Small intestine (tissue), 7 donors: Measurements from ENCODE around the gene NCKAP5. TPM values are rescaled to one million over a fixed set of nuclear protein-coding genes. Genes with fewer than 3 reads are reported as not detected.

ENCODE experiments used
- DNase-seq, 2 donors: peaks; one replicate each; pipeline versions ENCODE4 v3.0.0 to v3.0.0-alpha.2; 2013
- FAIRE-seq: peaks from 2 replicates; lab custom pipeline; 2012; peaks lifted over from hg19 to GRCh38; lab: Jason Lieb, UNC
- H3K27ac ChIP-seq, 3 donors: one replicate each; pipeline ENCODE4 v1.5.1; 2013; ENCODE audit warnings: low read length in 2 of 3, mild to moderate bottlenecking in 2 of 3, control low read depth in 1 of 3, inconsistent platforms in 1 of 3, low read depth in 1 of 3, moderate library complexity in 1 of 3
- H3K27me3 ChIP-seq, 3 donors: one replicate each; pipeline ENCODE4 v1.6.1; 2013; ENCODE audit warnings: low read length in 3 of 3, inconsistent platforms in 1 of 3; ENCODE audit not compliant: control insufficient read depth in 3 of 3, insufficient read depth in 3 of 3
- H3K36me3 ChIP-seq, 3 donors: one replicate each; pipeline ENCODE4 v1.6.1; 2013; ENCODE audit warnings: low read length in 3 of 3, inconsistent platforms in 1 of 3, low read depth in 1 of 3, mild to moderate bottlenecking in 1 of 3, moderate library complexity in 1 of 3; ENCODE audit not compliant: control insufficient read depth in 3 of 3, insufficient read depth in 2 of 3
- H3K4me1 ChIP-seq, 3 donors: one replicate each; pipeline ENCODE4 v1.6.1; 2013; ENCODE audit warnings: low read length in 2 of 3, inconsistent platforms in 1 of 3, low read depth in 1 of 3, mild to moderate bottlenecking in 1 of 3, moderate library complexity in 1 of 3; ENCODE audit not compliant: control insufficient read depth in 3 of 3, insufficient read depth in 2 of 3
- H3K4me3 ChIP-seq, 3 donors: one replicate each; pipeline ENCODE4 v1.5.1; 2013; ENCODE audit warnings: low read length in 3 of 3, control low read depth in 1 of 3, inconsistent platforms in 1 of 3, low read depth in 1 of 3, mild to moderate bottlenecking in 1 of 3, moderate library complexity in 1 of 3
- H3K9me3 ChIP-seq, 2 donors: one replicate each; pipeline ENCODE4 v1.6.1; 2013; ENCODE audit warnings: low read depth in 1 of 2, low read length in 1 of 2; ENCODE audit not compliant: control insufficient read depth in 2 of 2, insufficient read depth in 1 of 2
- whole genome bisulfite sequencing, 3 donors: extraction: QIAGEN DNeasy Blood & Tissue Kit; methylation state at CpG; one replicate each; pipeline ENCODE4 v1.1.7; 2013; 5-methylcytosine and 5-hydroxymethylcytosine counted together
- polyA plus RNA-seq, 4 donors: library from polyadenylated mRNA; stranded (reverse) in 3 of 4; unstranded in 1 of 4; fragments of 200-250 nt in 3 of 4; fragments of 120-200 nt in 1 of 4; gene quantifications; one replicate each; pipeline versions ENCODE4 v1.2.1 to v1.2.3, GENCODE V29; 2013
- donor health status: healthy with polysubstance abuse.
- donor health status: control.
- donor health status: control.
- donor health status: Bipolar disorder and iron deficiency.
- donor health status: healthy.

Gene NCKAP5
- polyA plus RNA-seq, 4 donors, result 0.52 to 7.8 (median 6.5) TPM

DNA sequence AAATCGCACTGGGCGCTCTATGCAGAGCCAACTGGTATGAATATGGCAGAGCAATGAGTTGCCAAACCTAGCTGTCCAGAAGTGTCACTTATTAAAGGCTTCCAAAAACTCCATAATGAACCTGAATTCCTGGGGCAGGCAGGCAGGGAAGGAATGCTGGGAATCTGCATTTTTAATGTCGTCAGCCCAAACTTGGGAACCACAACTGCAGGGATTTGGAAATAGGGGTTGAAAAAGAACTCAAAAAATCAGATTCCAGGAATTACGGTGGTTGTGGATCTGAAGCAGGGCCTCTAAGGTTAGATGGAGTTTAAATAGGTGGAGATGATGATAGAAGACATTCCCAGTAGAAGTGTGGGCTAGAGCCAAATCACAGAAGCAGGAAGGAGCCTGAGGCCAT is 15.0 kb downstream of the NCKAP5 start:
- Histone ChIP-seq H3K27ac (no peak overlapping the region), H3K9me3 (peaks cover 0 to 5% of the 10 kb centered on the region in 2 donors), H3K27me3 (no peaks in the 10 kb centered on the region), H3K4me1 (peaks cover 0 to 3% (median 0%) of the 10 kb centered on the region in 3 donors), H3K4me3 (no peak overlapping the region), H3K36me3 (no peaks in the 10 kb centered on the region)
- FAIRE-seq, result no peak
- no peak for DNase-seq
- WGBS, 3 donors, result 89 to 96% (median 93%) methylated on average over 4 of the region's 4 CpGs

DNA sequence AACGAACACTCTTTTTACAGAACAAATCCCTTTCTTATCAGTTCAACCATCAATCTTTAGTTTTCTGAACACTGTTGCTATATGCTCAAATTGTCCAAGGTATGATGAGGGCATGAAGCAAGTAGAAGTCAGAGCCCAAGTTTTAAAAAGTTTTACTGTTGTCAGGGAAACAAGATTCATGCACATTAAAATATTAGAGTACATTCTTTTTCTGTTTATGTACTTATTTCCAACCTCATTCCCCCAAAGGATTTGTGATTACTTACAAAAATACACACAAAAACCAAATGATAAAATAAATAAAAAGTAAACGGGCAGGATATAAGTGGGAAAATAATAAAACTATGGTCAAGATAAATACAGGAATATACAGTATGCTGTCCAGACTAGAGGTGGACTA is 15.4 kb downstream of the NCKAP5 start:
- Histone ChIP-seq H3K27ac (no peak overlapping the region), H3K4me3 (no peak overlapping the region), H3K36me3 (no peaks in the 10 kb centered on the region), H3K27me3 (no peaks in the 10 kb centered on the region), H3K4me1 (peaks cover 0 to 3% (median 0%) of the 10 kb centered on the region in 3 donors), H3K9me3 (peaks cover 0 to 5% of the 10 kb centered on the region in 2 donors)
- 68 to 91% (median 74%) methylated on average over 2 of the region's 2 CpGs for WGBS, 3 donors
- FAIRE-seq (no peak), DNase-seq (no peak)

DNA sequence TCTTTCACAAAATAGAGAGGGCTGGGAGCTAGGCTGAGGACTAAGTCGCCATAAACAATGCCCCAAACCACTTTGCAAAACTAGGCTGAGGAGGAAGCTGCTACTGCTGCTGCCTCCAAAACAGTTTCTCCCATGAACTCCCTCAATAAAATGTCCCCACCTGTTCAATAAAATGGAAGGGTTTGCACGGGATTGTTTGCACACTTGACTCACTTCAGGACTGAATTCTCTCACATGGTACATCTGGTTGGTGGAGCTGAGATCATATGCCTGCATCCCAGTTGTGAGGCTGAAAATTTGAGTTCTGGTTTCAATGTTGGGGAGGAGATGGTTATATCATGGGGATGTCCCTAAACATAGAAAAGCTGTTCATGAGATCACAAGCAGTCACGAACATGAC is 26.5 kb downstream of the NCKAP5 start:
- DNase-seq, result no peak

DNA sequence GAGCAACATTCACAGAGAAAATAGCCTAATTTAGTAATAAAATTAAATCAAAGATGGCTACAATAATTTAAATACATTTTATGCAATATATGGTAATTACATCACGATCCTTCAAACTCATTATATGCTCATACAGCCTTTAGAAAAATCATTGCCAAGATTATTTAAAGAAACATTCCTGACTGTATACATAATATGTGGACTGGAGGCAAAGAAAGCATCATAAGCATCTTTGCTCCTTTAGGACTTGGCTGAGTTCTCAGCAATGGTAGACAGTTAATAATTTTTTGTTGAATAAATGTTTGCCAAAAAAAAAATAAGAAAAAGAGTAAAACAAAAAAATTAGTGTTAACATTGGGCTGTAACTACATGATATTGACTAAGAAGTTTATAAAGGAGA is 26.9 kb downstream of the NCKAP5 start:
- Histone ChIP-seq H3K36me3 (peaks cover 0 to 2% (median 0%) of the 10 kb centered on the region in 3 donors), H3K4me3 (no peak overlapping the region), H3K4me1 (no peaks in the 10 kb centered on the region), H3K27ac (no peak overlapping the region), H3K9me3 (no peaks in the 10 kb centered on the region), H3K27me3 (no peaks in the 10 kb centered on the region)
- DNase-seq (no peak), FAIRE-seq (no peak)
- WGBS, 3 donors, result 60 to 73% (median 69%) methylated on average over 1 of the region's 1 CpG

More for the DNA sequence above, 26.5 kb downstream of the NCKAP5 start:
- no peak for FAIRE-seq
- Histone ChIP-seq H3K4me1 (no peaks in the 10 kb centered on the region), H3K9me3 (no peaks in the 10 kb centered on the region), H3K27ac (no peak overlapping the region), H3K4me3 (no peak overlapping the region), H3K36me3 (peaks cover 0 to 2% (median 0%) of the 10 kb centered on the region in 3 donors), H3K27me3 (no peaks in the 10 kb centered on the region)
- 66 to 67% (median 66%) methylated on average over 3 of the region's 3 CpGs for WGBS, 3 donors

DNA sequence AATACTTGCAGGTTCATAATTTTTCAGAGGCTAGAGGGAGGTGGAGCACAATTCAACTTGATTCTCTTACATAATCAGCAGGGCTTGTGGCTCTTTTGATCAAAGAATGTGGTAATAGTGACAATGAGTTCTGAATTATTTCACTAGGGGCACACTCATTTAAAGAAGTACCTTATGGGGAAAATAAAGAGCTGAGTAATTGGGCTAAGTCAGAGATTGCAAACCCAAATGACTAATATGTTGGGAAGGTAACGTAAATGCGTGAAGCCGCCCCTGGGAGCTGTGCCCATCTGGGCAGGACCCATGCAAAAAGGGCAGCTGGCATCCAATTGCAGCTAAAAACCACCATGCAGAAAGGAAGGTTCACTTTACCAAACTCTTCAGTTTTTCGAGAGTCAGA is 35.3 kb downstream of the NCKAP5 start:
- no peak overlapping the region for H3K4me3 ChIP-seq
- H3K9me3 ChIP-seq, result no peaks in the 10 kb centered on the region
- no peaks in the 10 kb centered on the region for H3K4me1 ChIP-seq
- WGBS, 3 donors, result 86 to 93% (median 89%) methylated on average over 4 of the region's 4 CpGs
- H3K36me3 ChIP-seq, result no peaks in the 10 kb centered on the region
- FAIRE-seq (no peak), DNase-seq (no peak)
- no peaks in the 10 kb centered on the region for H3K27me3 ChIP-seq
- no peak overlapping the region for H3K27ac ChIP-seq

DNA sequence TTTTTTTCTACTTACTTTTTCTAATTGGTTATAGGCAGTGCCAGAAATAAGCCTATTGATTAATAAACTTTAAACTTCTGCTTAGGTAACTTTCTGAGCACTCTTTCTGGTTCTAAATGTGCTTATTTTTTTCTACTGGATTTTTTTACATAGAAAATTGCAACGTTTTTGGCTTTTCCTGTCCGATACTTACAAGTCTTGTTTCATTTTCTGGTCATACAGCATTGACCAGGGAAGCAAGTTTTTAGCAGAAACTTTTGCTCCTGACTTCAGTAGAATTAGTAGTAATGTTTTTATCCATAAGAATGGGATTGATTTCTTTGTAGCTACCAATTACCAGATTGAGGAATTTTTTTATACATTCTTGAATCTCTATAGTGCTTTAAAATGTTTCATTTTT is 36.9 kb downstream of the NCKAP5 start:
- no peak overlapping the region for H3K27ac ChIP-seq
- no peaks in the 10 kb centered on the region for H3K27me3 ChIP-seq
- no peaks in the 10 kb centered on the region for H3K36me3 ChIP-seq
- 58 to 75% (median 64%) methylated on average over 2 of the region's 2 CpGs for WGBS, 3 donors
- no peak for DNase-seq
- no peaks in the 10 kb centered on the region for H3K9me3 ChIP-seq
- H3K4me3 ChIP-seq, result no peak overlapping the region
- no peaks in the 10 kb centered on the region for H3K4me1 ChIP-seq
- FAIRE-seq, result no peak

DNA sequence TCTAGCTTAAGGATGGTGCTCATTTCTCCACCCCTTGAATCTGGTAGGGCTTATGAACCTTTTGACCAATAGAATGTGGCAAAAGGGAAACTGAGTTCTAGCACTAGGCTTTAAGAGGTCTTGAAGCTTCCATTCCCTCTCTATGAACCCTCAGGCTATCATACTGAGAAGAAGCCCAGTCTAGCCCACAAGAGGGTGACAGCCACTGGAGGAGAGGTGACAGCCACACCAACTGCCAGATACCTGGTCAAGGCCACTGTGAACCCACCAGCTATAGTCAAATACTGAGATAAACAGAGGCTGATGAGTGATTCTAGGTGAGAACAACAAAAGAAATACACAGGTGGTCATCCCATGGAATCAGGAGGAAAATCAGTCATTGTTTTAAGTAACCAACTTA is 37.6 kb downstream of the NCKAP5 start:
- H3K27ac ChIP-seq, result no peak overlapping the region
- H3K27me3 ChIP-seq, result no peaks in the 10 kb centered on the region
- no peak overlapping the region for H3K4me3 ChIP-seq
- FAIRE-seq, result no peak
- H3K36me3 ChIP-seq, result no peaks in the 10 kb centered on the region
- H3K9me3 ChIP-seq, result no peaks in the 10 kb centered on the region
- H3K4me1 ChIP-seq, result no peaks in the 10 kb centered on the region
- no peak for DNase-seq

DNA sequence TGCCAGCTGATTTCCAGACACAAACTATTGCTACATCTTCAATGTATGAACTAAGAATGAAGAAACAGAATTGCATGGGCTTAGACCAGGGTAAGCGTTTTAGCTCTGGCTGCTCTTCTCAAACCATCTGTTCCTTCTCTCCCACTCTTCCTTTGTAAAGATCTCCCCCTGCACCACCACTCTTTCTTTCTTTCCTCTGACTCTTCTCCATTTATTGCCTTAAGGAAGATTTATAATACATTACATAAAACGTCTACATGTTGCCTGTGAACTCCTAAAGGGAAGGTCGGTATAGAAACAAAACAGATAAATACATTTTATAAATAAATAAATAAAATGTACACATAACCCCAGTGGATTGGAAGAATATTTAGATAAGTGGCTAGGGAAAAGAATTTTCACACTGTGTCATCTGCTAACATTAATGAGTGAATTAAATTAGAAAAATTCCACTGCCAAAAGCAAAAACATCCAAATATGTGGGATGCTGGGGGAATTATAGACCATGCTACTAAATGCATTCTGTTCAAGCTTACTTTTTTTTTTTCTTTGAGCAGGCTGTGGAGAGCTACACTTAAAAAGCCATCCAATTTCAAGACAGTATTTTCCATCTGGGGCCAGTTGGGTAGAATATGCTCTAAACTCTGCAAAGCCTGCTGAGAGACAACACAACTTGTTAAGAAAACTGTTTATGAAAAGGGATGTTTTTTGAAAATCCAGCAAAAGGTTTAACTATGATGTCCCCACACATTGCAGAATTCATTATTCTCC is 41.5 kb downstream of the NCKAP5 start:
- WGBS, 3 donors, result 69 to 78% (median 76%) methylated on average over 3 of the region's 3 CpGs
- no peaks in the 10 kb centered on the region for H3K36me3 ChIP-seq
- no peak overlapping the region for H3K4me3 ChIP-seq
- FAIRE-seq (no peak), DNase-seq (no peak)
- H3K9me3 ChIP-seq, result no peaks in the 10 kb centered on the region
- no peaks in the 10 kb centered on the region for H3K4me1 ChIP-seq
- no peak overlapping the region for H3K27ac ChIP-seq
- H3K27me3 ChIP-seq, result no peaks in the 10 kb centered on the region
